Astrocyte of the spinal cord (primary cell): ENCODE results near the gene RPRD1A.
A peak's percentile ranks its signal among the peaks of the same experiment; 100 is the strongest.
"Not testable (repeated sequence)": the region's sequence is repeated elsewhere in the genome, so short reads cannot be mapped to it uniquely, and the experiment has no call there.

Experiments used
- DNase-seq: peaks from one replicate; pipeline ENCODE4 v3.0.0; 2011; ENCODE audit warnings: low read depth, low spot score
- H3K4me3 ChIP-seq: 2 replicates; pipeline ENCODE4 v1.5.1; 2011; ENCODE audit warnings: low read depth, mild to moderate bottlenecking, low read length, moderate library complexity
- in situ Hi-C: cut with HindIII; loops from 2 replicates; pipeline ENCODE4 v1.10.0; 2017; ENCODE audit warnings: low sequenced_read_pairs
- TF ChIP-seq, protein P1 (sequence below): IDR thresholded peaks from 2 replicates; pipeline ENCODE4 v1.5.1; 2012; ENCODE audit warnings: low read depth, mild to moderate bottlenecking, low read length, inconsistent platforms

The RPRD1A gene, protein sequence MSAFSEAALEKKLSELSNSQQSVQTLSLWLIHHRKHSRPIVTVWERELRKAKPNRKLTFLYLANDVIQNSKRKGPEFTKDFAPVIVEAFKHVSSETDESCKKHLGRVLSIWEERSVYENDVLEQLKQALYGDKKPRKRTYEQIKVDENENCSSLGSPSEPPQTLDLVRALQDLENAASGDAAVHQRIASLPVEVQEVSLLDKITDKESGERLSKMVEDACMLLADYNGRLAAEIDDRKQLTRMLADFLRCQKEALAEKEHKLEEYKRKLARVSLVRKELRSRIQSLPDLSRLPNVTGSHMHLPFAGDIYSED

DNA sequence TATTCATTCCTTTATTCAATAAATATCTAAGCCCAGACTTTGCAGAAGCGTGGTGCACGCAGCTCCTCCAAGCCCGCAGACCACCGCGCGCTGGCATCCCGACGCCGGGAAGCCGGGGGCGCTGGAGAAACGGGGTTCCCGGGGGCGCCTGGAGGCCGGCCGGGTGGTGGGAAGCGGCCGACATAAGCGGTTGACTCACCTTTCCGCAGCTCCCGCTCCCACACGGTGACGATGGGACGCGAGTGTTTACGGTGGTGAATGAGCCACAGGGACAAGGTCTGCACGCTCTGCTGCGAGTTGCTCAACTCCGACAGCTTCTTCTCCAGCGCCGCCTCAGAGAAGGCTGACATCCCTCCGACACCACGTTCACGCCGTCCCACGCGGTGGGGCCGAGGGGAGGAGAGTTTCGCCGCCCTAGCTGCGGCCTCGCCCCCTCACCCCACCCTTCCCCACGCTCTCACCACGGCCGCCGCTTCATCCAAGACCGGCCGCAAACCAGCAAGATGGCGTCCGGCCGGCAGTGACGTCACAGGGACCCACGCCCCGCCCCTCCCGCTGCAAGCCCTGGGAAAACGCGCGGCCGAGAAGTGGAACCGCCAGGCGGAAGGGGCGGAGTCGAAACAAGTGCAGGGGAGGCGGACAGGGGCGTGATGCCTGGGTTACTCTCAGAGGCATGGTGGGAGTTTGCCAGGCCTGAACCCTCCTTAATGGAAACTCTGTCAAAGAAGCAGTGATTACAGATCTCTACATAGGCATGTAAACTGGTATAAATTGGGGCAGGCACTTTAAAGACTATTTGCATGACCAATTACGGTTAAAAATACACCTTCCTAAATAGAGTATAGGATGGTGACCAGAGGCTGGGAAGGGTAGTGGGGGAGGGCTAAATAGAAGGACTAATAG, at the start of gene RPRD1A:
RPRD1A (minus strand) TSS at position 505 of the 903 bp plus-strand sequence; CDS start at position 350, 155 bp downstream.
- in situ Hi-C loops, result no loop called here
- TF ChIP-seq, protein P1, sequence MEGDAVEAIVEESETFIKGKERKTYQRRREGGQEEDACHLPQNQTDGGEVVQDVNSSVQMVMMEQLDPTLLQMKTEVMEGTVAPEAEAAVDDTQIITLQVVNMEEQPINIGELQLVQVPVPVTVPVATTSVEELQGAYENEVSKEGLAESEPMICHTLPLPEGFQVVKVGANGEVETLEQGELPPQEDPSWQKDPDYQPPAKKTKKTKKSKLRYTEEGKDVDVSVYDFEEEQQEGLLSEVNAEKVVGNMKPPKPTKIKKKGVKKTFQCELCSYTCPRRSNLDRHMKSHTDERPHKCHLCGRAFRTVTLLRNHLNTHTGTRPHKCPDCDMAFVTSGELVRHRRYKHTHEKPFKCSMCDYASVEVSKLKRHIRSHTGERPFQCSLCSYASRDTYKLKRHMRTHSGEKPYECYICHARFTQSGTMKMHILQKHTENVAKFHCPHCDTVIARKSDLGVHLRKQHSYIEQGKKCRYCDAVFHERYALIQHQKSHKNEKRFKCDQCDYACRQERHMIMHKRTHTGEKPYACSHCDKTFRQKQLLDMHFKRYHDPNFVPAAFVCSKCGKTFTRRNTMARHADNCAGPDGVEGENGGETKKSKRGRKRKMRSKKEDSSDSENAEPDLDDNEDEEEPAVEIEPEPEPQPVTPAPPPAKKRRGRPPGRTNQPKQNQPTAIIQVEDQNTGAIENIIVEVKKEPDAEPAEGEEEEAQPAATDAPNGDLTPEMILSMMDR, result no peak
- DNase-seq, result peak; percentile 95
- peak within 1 kb of the TSS; percentile 97 for H3K4me3 ChIP-seq

DNA sequence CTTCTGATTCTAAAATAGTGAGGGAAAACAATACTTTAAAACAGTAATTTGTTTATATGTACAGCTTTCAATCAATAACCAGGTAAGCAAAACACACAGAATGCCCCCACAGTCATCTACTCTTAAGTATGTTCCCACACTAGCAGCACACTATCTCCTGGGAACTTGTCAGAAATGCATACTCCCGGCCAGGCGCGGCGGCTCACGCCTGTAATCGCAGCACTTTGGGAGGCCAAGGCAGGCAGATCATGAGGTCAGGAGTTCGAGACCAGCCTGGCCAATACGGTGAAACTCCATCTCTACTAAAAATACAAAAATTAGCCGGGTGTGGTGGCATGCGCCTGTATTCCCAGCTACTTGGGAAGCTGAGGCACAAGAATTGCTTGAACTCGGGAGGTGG, 49.4 kb upstream of the RPRD1A start:
- in situ Hi-C loops, DNase-seq, H3K4me3 ChIP-seq: not testable (repeated sequence)

DNA sequence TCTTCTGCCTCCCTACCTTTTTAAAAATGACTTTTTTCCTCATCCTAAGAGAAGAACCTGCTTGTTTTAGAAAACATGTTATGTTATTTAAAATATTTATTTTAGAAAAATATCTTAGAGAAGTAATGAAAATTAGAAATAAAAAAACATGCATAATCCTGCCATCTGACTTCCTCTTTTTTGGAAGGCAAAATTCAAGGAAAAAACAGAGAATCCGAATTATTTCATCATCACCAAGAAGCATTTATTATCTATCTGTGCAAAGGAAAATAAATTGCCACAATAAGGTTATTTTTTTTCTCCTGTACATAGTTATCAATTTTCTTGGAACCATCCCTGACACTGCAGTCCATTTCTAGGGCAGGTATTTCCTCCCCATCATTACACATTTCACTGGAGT, 47.4 kb upstream of the RPRD1A start:
- H3K4me3 ChIP-seq, result no peak overlapping the region
- no peak for DNase-seq
- TF ChIP-seq, protein P1, result no peak
- in situ Hi-C loops, result no loop called here

DNA sequence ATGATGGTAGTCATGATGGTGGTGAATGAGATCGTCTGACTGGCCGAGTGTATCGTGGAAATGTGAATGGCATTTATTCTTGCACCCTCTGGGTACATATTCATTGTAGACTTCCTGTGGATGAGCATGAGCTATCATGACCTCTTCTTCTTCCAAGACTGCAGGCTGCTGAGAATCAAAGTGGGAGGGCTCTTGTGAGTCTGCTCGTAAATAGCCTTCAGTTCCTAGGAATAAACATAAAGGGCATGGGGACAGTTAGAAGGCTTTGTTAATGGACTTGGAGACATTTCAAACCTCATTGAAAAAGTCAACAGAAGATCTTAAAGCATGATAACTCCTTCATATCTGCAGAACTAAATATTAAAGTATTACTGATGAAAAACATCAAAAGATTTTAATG, 46.9 kb upstream of the RPRD1A start:
- in situ Hi-C loops, result no loop called here

DNA sequence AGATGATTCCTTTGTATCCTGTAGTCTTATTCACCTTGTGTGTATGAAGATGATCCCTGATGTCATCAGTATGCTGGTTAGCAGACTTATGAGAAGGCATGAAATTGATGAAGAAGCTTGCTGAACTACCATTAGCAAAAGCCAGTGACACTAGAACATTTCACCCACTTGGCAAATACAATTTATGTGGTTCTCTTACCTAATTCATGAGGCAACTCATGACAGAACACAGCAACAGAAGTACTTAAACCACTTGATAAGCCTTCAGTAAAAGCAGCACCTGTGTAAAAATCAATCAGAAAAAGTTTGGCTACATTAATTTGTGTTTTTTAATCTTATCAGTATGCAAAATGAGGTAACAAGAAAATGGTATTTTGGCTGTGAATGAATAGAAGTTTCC, 44.9 kb upstream of the RPRD1A start:
- DNase-seq, result no peak
- H3K4me3 ChIP-seq, result no peak overlapping the region
- in situ Hi-C loops, result no loop called here
- TF ChIP-seq, protein P1, result no peak

More for the DNA sequence above, 46.9 kb upstream of the RPRD1A start:
- DNase-seq, result no peak
- TF ChIP-seq, protein P1, result no peak
- H3K4me3 ChIP-seq, result no peak overlapping the region

DNA sequence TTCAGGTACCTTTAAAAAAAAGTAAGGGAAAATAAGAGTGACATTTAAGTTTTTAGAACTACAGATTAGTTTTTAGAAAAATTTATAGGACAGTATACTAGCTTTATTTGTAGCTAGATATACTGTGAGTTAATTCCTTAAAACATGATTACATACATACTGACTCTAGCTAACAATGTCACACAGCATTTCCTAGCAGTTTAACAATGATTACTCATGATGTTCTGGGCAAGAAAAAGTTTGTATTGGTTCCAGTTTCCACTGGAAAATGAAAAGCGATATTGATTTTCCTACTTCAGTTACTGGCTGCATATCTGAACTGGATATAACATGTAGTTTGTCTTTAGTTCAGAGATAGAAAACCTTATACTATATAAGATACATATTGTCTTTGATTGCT, 42.4 kb upstream of the RPRD1A start:
- no peak for DNase-seq
- in situ Hi-C loops, result no loop called here
- TF ChIP-seq, protein P1, result no peak
- no peak overlapping the region for H3K4me3 ChIP-seq

DNA sequence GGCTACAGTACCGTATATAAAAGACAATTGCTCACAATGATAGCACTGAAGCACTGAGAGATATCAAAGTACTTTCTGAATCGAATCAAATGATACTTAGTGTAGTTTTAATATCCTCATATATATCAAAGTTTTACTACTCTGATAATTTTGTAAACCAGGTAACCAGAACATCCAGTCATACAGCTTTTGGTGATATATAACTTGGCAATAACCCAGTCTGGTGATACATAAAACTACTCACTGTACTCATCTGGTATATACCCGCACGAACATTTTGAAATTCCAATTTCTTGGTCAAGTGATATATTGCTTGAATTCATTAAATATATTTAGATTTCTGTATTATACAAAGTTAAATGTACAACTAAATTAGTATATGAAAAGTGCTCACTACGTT, 41.2 kb upstream of the RPRD1A start:
- in situ Hi-C loops, result no loop called here
- no peak overlapping the region for H3K4me3 ChIP-seq
- TF ChIP-seq, protein P1, result no peak
- no peak for DNase-seq
